ENCODE data around the gene NCAM1. TPM values are rescaled to one million over a fixed set of nuclear protein-coding genes. Genes with fewer than 3 reads are reported as not detected.

NCAM1 gene
- polyA plus RNA-seq, 2 of the 4 experiments (the other 2 are of a cell fraction), result 0.01 to 0.12 TPM

Small RNA genes within 50 kb of the gene (small RNA-seq; reads per million reads assigned to genes)
- 0 reads per million in 6 experiments for gene RNU7-187P

Data from A549 (cell line).